GM20000 (cell line): ENCODE measurements around the gene SP4.

Source experiments
- DNase-seq: peaks from one replicate; pipeline ENCODE4 v3.0.0; 2012; ENCODE audit warnings: low spot score
- CTCF ChIP-seq: IDR thresholded peaks from 2 replicates; pipeline ENCODE4 v1.5.1; 2012; ENCODE audit warnings: mild to moderate bottlenecking, control low read depth; ENCODE audit errors: extremely low read depth, missing control alignments

Gene SP4

DNA sequence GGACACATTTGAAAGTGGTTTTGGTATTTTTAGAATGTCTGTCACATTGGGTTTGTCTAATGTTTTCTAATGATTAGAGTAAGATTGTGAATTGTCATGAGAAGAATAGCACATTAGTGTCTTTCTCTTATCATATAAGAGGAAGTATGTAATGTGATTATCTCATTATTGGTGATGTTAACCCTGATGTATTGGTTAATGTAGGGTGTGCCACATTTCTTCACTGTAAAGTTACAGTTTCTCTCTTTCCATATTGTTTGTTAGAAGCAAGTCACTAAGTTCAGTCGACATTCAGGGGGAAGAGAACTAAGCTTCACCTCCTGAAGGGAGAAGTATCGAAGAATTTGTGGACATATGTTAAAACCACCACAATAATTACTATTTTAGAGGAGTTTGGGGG is 58.6 kb downstream of the SP4 start:
- DNase-seq = no peak
- no peak for TF ChIP-seq CTCF

DNA sequence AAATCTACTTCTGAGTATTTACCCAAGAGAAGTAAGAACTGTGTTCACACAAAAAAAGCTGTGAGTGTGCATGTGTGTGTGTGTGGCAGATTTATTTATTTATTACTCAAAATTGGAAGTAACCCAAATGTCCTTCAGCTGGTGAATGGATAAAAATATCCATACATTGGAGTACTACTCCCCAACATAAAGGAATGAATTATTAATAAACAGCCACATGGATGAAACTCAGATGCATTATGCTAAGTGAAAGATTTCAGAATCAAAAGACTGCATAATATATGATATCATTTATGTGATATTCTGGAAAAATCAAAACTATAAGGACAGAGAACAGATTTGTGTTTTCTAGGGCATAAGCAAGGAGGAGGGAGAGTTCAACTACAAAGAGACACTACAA is 67.8 kb downstream of the SP4 start:
- no peak for TF ChIP-seq CTCF
- DNase-seq = no peak

GRCh38 chr7:21497072-21497471 is 69.2 kb downstream of the SP4 start:
- DNase-seq = no peak

GRCh38 chr7:21500117-21500832 is 72.4 kb downstream of the SP4 start:
- TF ChIP-seq CTCF = no peak
- no peak for DNase-seq

More at GRCh38 chr7:21497072-21497471, 69.2 kb downstream of the SP4 start:
- no peak for TF ChIP-seq CTCF

DNA sequence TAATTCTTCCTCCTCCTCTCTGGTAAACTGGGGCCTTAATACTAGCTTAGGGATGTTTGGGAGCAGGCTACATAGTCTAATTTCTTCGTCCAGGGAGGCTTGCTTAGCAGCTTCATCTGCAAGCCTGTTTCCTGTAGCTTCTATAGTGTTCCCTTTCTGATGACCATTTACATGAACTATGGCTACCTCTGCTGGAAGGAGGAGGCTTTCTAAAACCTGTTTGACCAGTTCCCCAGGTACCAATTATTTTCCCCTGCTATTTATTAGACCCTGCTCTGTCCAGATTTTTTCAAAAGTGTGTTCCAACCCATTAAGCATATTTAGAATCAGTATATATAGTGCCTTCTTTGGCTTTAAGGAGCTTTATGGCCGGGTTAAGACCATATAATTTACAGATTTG is 76.1 kb downstream of the SP4 start:
- TF ChIP-seq CTCF = no peak
- DNase-seq = no peak

- DNase-seq = no peak
- TF ChIP-seq CTCF = no peak
Observed at GRCh38 chr7:21507627-21508343, 79.9 kb downstream of the SP4 start.

- TF ChIP-seq CTCF = no peak
- DNase-seq = no peak
Observed at GRCh38 chr7:21508538-21508937, 80.7 kb downstream of the SP4 start.
